SK-N-MC (cell line): Measurements from ENCODE around the gene NNT.

Source experiments
- EZH2 ChIP-seq: fragments of 200-600 bp; sonication (generic); IDR thresholded peaks from one replicate; pipeline ENCODE4 v1.6.1; 2017; ENCODE audit warnings: antibody characterized with exemption
- POLR2AphosphoS5 ChIP-seq: IDR thresholded peaks from 2 replicates; pipeline ENCODE4 v1.6.1; 2012; ENCODE audit warnings: mild to moderate bottlenecking, low read depth, low read length, borderline replicate concordance

DNA sequence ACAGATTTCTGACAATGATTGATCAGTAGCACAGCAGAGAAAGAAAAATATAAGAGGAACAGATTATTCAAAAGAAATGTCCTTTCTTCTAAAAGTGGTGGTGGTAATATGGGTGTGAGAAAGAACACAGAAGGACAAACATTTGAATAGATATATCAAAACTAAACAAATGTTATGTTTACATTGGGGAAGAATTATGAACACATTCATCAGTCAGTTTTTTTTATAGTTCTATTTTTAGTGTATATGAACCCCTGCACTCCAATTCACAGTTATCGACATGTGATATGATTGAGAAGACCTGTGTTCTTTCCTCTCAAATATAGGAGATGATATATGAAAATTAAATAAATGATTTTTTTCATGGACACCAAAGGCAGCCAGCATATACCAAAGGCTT, 128.6 kb downstream of the NNT start:
- TF ChIP-seq POLR2AphosphoS5: no peak
- TF ChIP-seq EZH2: no peak
